IMR-90 (cell line): ENCODE measurements around the gene TGM6. TPM values are rescaled to one million over a fixed set of nuclear protein-coding genes. Genes with fewer than 3 reads are reported as not detected.

ENCODE experiments used
- ATAC-seq: fragments of 200-7000 bp; cut with Tn5 transposase; 2 replicates; pipeline ENCODE4 v1.9.1; 2020; ENCODE audit warnings: low read depth, mild to moderate bottlenecking, moderate library complexity
- BruUV-seq: library from RNA; stranded (reverse); fragments of 400-500 nt; replicated peaks from 2 replicates; lab custom pipeline; 2021; lab: Mats Ljungman, UMichigan
- CTCF ChIA-PET: fragments of 300-600 bp; formaldehyde crosslinking; extraction: SDS; loops from one replicate; lab custom pipeline; 2021; ENCODE audit warnings: antibody characterized with exemption; lab: Yijun Ruan, JAX
- POLR2A ChIA-PET: fragments of 300-600 bp; sonication (Branson Sonifier 250); formaldehyde crosslinking; loops from one replicate; lab custom pipeline; 2022; ENCODE audit warnings: antibody characterized with exemption; ENCODE audit not compliant: unreplicated experiment; lab: Charles Lee
- DNase-seq: peaks from one replicate; pipeline ENCODE4 v3.0.0; 2013
- H2AFZ ChIP-seq: replicated peaks from 2 replicates; pipeline ENCODE3; 2013; ENCODE audit warnings: low read length, mild to moderate bottlenecking; ENCODE audit not compliant: poor library complexity
- H2AK5ac ChIP-seq: 2 replicates; pipeline ENCODE4 v1.6.1; 2013; ENCODE audit warnings: low read depth, low read length, inconsistent platforms
- H2AK9ac ChIP-seq: replicated peaks from 2 replicates; pipeline ENCODE3; 2013; ENCODE audit warnings: mild to moderate bottlenecking, low read depth, low read length, moderate library complexity; ENCODE audit not compliant: poor library complexity
- H2BK120ac ChIP-seq: 2 replicates; pipeline ENCODE4 v1.6.1; 2013; ENCODE audit warnings: low read depth, low read length, inconsistent platforms
- H2BK15ac ChIP-seq: 3 replicates; pipeline ENCODE4 v1.6.1; 2013; ENCODE audit warnings: low read depth, low read length, inconsistent platforms
- H2BK20ac ChIP-seq: 2 replicates; pipeline ENCODE4 v1.6.1; 2013; ENCODE audit warnings: low read depth, mild to moderate bottlenecking, inconsistent platforms, low read length, moderate library complexity
- H2BK5ac ChIP-seq: 2 replicates; pipeline ENCODE4 v1.6.1; 2013; ENCODE audit warnings: mild to moderate bottlenecking, low read depth, low read length, inconsistent platforms; ENCODE audit not compliant: poor library complexity, severe bottlenecking
- H3K14ac ChIP-seq: replicated peaks from 2 replicates; pipeline ENCODE4 v1.6.1; 2013; ENCODE audit warnings: low read depth, low read length, inconsistent platforms
- H3K18ac ChIP-seq: 2 replicates; pipeline ENCODE4 v1.6.1; 2013; ENCODE audit warnings: low read depth, low read length, control low read depth
- H3K23ac ChIP-seq: 2 replicates; pipeline ENCODE4 v1.6.1; 2013; ENCODE audit warnings: low read depth, low read length, inconsistent platforms
- H3K27ac ChIP-seq: 2 replicates; pipeline ENCODE4 v1.5.1; 2013; ENCODE audit warnings: mild to moderate bottlenecking, control low read depth, low read length; ENCODE audit not compliant: insufficient read depth
- H3K27me3 ChIP-seq: 2 replicates; pipeline ENCODE4 v1.6.1; 2013; ENCODE audit warnings: low read length; ENCODE audit not compliant: control insufficient read depth, insufficient read depth
- H3K36me3 ChIP-seq: 2 replicates; pipeline ENCODE4 v1.6.1; 2013; ENCODE audit warnings: low read length, mixed read lengths; ENCODE audit not compliant: control insufficient read depth, insufficient read depth
- H3K4ac ChIP-seq: 2 replicates; pipeline ENCODE4 v1.6.1; 2013; ENCODE audit warnings: low read depth, low read length, inconsistent platforms
- H3K4me1 ChIP-seq: 2 replicates; pipeline ENCODE4 v1.6.1; 2013; ENCODE audit warnings: low read length, mixed read lengths; ENCODE audit not compliant: control insufficient read depth, insufficient read depth
- H3K4me2 ChIP-seq: 2 replicates; pipeline ENCODE4 v1.6.1; 2013; ENCODE audit warnings: low read depth, mild to moderate bottlenecking, control low read depth, low read length, moderate library complexity
- H3K4me3 ChIP-seq: 2 replicates; pipeline ENCODE4 v1.5.1; 2013; ENCODE audit warnings: low read depth, mild to moderate bottlenecking, control low read depth, low read length, moderate library complexity; ENCODE audit not compliant: insufficient read depth
- H3K56ac ChIP-seq: 2 replicates; pipeline ENCODE4 v1.6.1; 2013; ENCODE audit warnings: low read length, inconsistent platforms; ENCODE audit not compliant: insufficient read depth; ENCODE audit errors: extremely low read depth
- H3K79me1 ChIP-seq, 2 experiments: 2 replicates each; pipeline ENCODE4 v1.6.1; 2013; ENCODE audit warnings: low read length in 2 of 2, inconsistent platforms in 1 of 2, low read depth in 1 of 2
- H3K9ac ChIP-seq: 2 replicates; pipeline ENCODE4 v1.6.1; 2013; ENCODE audit warnings: low read depth, low read length, control low read depth
- H3K9me1 ChIP-seq: 2 replicates; pipeline ENCODE4 v1.6.1; 2013; ENCODE audit warnings: low read length, inconsistent platforms; ENCODE audit not compliant: insufficient read depth
- H3K9me3 ChIP-seq: 2 replicates; pipeline ENCODE4 v1.6.1; 2013; ENCODE audit warnings: low read length; ENCODE audit not compliant: control insufficient read depth, insufficient read depth
- H4K20me1 ChIP-seq: 2 replicates; pipeline ENCODE4 v1.6.1; 2013; ENCODE audit warnings: low read length, inconsistent platforms; ENCODE audit not compliant: insufficient read depth
- H4K5ac ChIP-seq: 2 replicates; pipeline ENCODE4 v1.6.1; 2013; ENCODE audit warnings: mild to moderate bottlenecking, low read depth, low read length, control low read depth
- H4K8ac ChIP-seq, 2 experiments: 2 replicates each; pipeline ENCODE4 v1.6.1; 2013; ENCODE audit warnings: low read depth in 2 of 2, low read length in 2 of 2, control low read depth in 1 of 2, inconsistent platforms in 1 of 2
- H4K91ac ChIP-seq: 2 replicates; pipeline ENCODE4 v1.6.1; 2013; ENCODE audit warnings: low read depth, low read length, inconsistent platforms; ENCODE audit not compliant: insufficient read depth
- BHLHE40 ChIP-seq: fragments of 150-350 bp; IDR thresholded peaks from 2 replicates; pipeline ENCODE4 v1.6.1; 2016; ENCODE audit warnings: mild to moderate bottlenecking, low read depth, low read length
- CEBPB ChIP-seq: IDR thresholded peaks from 2 replicates; pipeline ENCODE4 v1.6.1; 2012; ENCODE audit warnings: low read depth, low read length, improper control_type of control experiment
- CHD1 ChIP-seq: IDR thresholded peaks from 2 replicates; pipeline ENCODE4 v1.6.1; 2012; ENCODE audit warnings: low read depth, low read length, improper control_type of control experiment
- FOS ChIP-seq: fragments of 150-350 bp; IDR thresholded peaks from 2 replicates; pipeline ENCODE4 v1.6.1; 2016; ENCODE audit warnings: low read depth, low read length
- MAFK ChIP-seq: IDR thresholded peaks from 2 replicates; pipeline ENCODE4 v1.6.1; 2012; ENCODE audit warnings: low read depth, low read length, improper control_type of control experiment
- MAZ ChIP-seq: IDR thresholded peaks from 2 replicates; pipeline ENCODE4 v1.6.1; 2012; ENCODE audit warnings: low read depth, mild to moderate bottlenecking, low read length, improper control_type of control experiment, moderate library complexity, borderline replicate concordance
- MXI1 ChIP-seq: IDR thresholded peaks from 2 replicates; pipeline ENCODE4 v1.6.1; 2012; ENCODE audit warnings: low read depth, mild to moderate bottlenecking, low read length, moderate library complexity, borderline replicate concordance
- NFE2L2 ChIP-seq: fragments of 150-350 bp; IDR thresholded peaks from 2 replicates; pipeline ENCODE4 v1.6.1; 2016; ENCODE audit warnings: low read depth, mild to moderate bottlenecking, low read length
- POLR2A ChIP-seq: IDR thresholded peaks from 2 replicates; pipeline ENCODE4 v1.6.1; 2012; ENCODE audit warnings: mild to moderate bottlenecking, low read depth, low read length
- RAD21 ChIP-seq: IDR thresholded peaks from 2 replicates; pipeline ENCODE4 v1.6.1; 2012; ENCODE audit warnings: low read length, improper control_type of control experiment
- RCOR1 ChIP-seq: IDR thresholded peaks from 2 replicates; pipeline ENCODE4 v1.6.1; 2012; ENCODE audit warnings: mild to moderate bottlenecking, low read length, improper control_type of control experiment; ENCODE audit not compliant: insufficient replicate concordance
- RFX5 ChIP-seq: IDR thresholded peaks from 2 replicates; pipeline ENCODE4 v1.8.0; 2012; ENCODE audit warnings: low read depth, mild to moderate bottlenecking, low read length, moderate library complexity
- SMC3 ChIP-seq: fragments of 150-350 bp; IDR thresholded peaks from 2 replicates; pipeline ENCODE4 v1.6.1; 2016; ENCODE audit warnings: low read depth, mild to moderate bottlenecking, antibody characterized with exemption, low read length, moderate library complexity
- WGBS, 2 experiments: methylation state at CpG; one replicate each; pipeline versions ENCODE4 v1.1.5 to v1.1.7; 2013; ENCODE audit warnings: missing lambda C conversion rate in 2 of 2; ENCODE audit not compliant: insufficient read length in 1 of 2; ENCODE audit errors: extremely low coverage in 2 of 2; 5-methylcytosine and 5-hydroxymethylcytosine counted together
- dilution Hi-C: fragments of 300-500 bp; cut with HindIII; formaldehyde crosslinking; loops from one replicate; pipeline ENCODE4 v1.14.3; 2018; ENCODE audit warnings: low sequenced_read_pairs; ENCODE audit not compliant: unreplicated experiment
- in situ Hi-C: fragments of 300-500 bp; cut with MboI; formaldehyde crosslinking; loops from 3 replicates; pipeline ENCODE4 v1.14.3; 2019; ENCODE audit warnings: low sequenced_read_pairs, inconsistent platforms, mixed read lengths
- intact Hi-C: fragments of 100-400 bp; cut with micrococcal nuclease; formaldehyde crosslinking; loops from 2 replicates; pipeline ENCODE4 v1.10.0; 2022
- polyA plus RNA-seq, 3 experiments: library from polyadenylated mRNA; depleted of rRNA; stranded (reverse); fragments of >200 nt; gene quantifications; 2 replicates each; pipeline ENCODE4 v1.2.3, GENCODE V29; 2012; ENCODE audit warnings: low replicate concordance in 1 of 3
- total RNA-seq: library from RNA; depleted of rRNA; stranded (reverse); fragments of >200 nt; gene quantifications from 2 replicates; pipeline ENCODE4 v1.2.3, GENCODE V29; 2012
- TF ChIP-seq, protein P1 (sequence below): fragments of 150-350 bp; IDR thresholded peaks from 2 replicates; pipeline ENCODE4 v1.6.1; 2017; ENCODE audit warnings: mild to moderate bottlenecking, antibody characterized with exemption, low read length, low read depth
- TF ChIP-seq, protein P2 (sequence below): fragments of 150-350 bp; IDR thresholded peaks from 2 replicates; pipeline ENCODE4 v1.6.1; 2016; ENCODE audit warnings: low read depth, mild to moderate bottlenecking, low read length, moderate library complexity, borderline replicate concordance
- TF ChIP-seq, protein P3 (sequence below): conservative IDR thresholded peaks from 2 replicates; pipeline ENCODE4 v1.5.1; 2012; ENCODE audit warnings: mild to moderate bottlenecking, low read depth, low read length, improper control_type of control experiment

The TGM6 gene
- total and polyA plus RNA-seq, 2 of the 4 experiments (the other 2 are of a cell fraction) = not detected

DNA sequence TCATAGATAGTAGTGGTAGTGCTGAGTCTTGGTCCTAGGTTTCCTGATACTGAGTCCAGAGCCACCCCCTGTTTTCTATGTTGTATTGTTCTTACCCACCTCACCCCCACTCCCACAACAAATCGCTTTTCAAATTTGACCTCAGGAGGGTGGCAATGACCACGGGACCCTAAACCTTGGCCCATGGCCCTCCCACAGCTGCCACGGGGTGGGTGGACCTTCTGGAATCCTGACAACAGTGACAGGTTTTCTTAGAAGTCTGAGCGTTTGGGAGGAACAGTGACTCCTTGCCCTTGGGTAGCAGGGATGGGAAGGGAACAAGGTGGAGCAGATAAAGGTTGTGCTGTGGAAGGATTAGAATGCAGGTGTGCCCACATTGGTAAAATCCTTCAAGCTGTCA lies 48.0 kb upstream of the TGM6 start:
- Histone ChIP-seq H3K4me3 (no peak overlapping the region), H3K4me2 (no peak overlapping the region), H3K79me1 (no peaks in the 10 kb centered on the region), H3K4me1 (no peaks in the 10 kb centered on the region), H3K27me3 (peaks cover 11% of the 10 kb centered on the region), H3K9me1 (no peaks in the 10 kb centered on the region), H3K36me3 (no peaks in the 10 kb centered on the region), H2BK120ac (no peak overlapping the region), H3K9ac (no peak overlapping the region), H3K4ac (no peak overlapping the region), H3K18ac (no peak overlapping the region), H3K23ac (no peak overlapping the region), H4K91ac (no peak overlapping the region), H4K5ac (no peak overlapping the region), H2BK5ac (no peak overlapping the region), H4K20me1 (no peaks in the 10 kb centered on the region), H3K9me3 (no peaks in the 10 kb centered on the region), H2BK15ac (no peak overlapping the region), H2BK20ac (no peak overlapping the region), H2AK5ac (no peak overlapping the region), H2AFZ (no peak overlapping the region), H2AK9ac (no peak overlapping the region), H3K14ac (no peak overlapping the region), H3K27ac (no peak overlapping the region), H4K8ac (no peak overlapping the region), H3K56ac (no peak overlapping the region)
- TF ChIP-seq RCOR1 (no peak), RAD21 (no peak), CEBPB (no peak), MXI1 (no peak), MAZ (no peak), POLR2A (no peak), FOS (no peak), SMC3 (no peak), BHLHE40 (no peak), MAFK (no peak), RFX5 (no peak), NFE2L2 (no peak), CHD1 (no peak)
- TF ChIP-seq, protein P1, sequence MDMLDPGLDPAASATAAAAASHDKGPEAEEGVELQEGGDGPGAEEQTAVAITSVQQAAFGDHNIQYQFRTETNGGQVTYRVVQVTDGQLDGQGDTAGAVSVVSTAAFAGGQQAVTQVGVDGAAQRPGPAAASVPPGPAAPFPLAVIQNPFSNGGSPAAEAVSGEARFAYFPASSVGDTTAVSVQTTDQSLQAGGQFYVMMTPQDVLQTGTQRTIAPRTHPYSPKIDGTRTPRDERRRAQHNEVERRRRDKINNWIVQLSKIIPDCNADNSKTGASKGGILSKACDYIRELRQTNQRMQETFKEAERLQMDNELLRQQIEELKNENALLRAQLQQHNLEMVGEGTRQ = no peak
- TF ChIP-seq, protein P2, sequence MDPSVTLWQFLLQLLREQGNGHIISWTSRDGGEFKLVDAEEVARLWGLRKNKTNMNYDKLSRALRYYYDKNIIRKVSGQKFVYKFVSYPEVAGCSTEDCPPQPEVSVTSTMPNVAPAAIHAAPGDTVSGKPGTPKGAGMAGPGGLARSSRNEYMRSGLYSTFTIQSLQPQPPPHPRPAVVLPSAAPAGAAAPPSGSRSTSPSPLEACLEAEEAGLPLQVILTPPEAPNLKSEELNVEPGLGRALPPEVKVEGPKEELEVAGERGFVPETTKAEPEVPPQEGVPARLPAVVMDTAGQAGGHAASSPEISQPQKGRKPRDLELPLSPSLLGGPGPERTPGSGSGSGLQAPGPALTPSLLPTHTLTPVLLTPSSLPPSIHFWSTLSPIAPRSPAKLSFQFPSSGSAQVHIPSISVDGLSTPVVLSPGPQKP = no peak
- TF ChIP-seq, protein P3, sequence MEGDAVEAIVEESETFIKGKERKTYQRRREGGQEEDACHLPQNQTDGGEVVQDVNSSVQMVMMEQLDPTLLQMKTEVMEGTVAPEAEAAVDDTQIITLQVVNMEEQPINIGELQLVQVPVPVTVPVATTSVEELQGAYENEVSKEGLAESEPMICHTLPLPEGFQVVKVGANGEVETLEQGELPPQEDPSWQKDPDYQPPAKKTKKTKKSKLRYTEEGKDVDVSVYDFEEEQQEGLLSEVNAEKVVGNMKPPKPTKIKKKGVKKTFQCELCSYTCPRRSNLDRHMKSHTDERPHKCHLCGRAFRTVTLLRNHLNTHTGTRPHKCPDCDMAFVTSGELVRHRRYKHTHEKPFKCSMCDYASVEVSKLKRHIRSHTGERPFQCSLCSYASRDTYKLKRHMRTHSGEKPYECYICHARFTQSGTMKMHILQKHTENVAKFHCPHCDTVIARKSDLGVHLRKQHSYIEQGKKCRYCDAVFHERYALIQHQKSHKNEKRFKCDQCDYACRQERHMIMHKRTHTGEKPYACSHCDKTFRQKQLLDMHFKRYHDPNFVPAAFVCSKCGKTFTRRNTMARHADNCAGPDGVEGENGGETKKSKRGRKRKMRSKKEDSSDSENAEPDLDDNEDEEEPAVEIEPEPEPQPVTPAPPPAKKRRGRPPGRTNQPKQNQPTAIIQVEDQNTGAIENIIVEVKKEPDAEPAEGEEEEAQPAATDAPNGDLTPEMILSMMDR = no peak
- no peak for DNase-seq
- CTCF ChIA-PET = no interaction called here
- intact Hi-C loops = no loop called here
- ATAC-seq = no peak
- no TSS peak for BruUV-seq
- POLR2A ChIA-PET = no interaction called here
- dilution Hi-C loops = no loop called here
- in situ Hi-C loops = no loop called here
- 23% methylated on average over 2 of the region's 4 CpGs; no CpG with 5 or more reads in 1 of the 2 experiments for WGBS, 2 experiments
